Neural cell (in vitro differentiated cells): ENCODE measurements around the gene TMCC2.

Experiments used
- CTCF ChIP-seq: fragments of 450-650 bp; IDR thresholded peaks from 2 replicates; pipeline ENCODE4 v1.5.1; 2014; ENCODE audit warnings: antibody characterized with exemption, mild to moderate bottlenecking, moderate library complexity; ENCODE audit not compliant: poor library complexity, severe bottlenecking
- EZH2 ChIP-seq: fragments of 200-600, 300-800 bp; shearing (Covaris generic), sonication (generic); IDR thresholded peaks from 2 replicates; pipeline ENCODE4 v1.6.1; 2014; ENCODE audit warnings: antibody characterized with exemption, low read length, borderline replicate concordance, mild to moderate bottlenecking; ENCODE audit not compliant: insufficient read depth, poor library complexity, severe bottlenecking
- MXI1 ChIP-seq: fragments of 450-650 bp; conservative IDR thresholded peaks from 2 replicates; pipeline ENCODE4 v1.6.1; 2014; ENCODE audit warnings: antibody characterized with exemption, mild to moderate bottlenecking; ENCODE audit not compliant: poor library complexity, severe bottlenecking
- RAD21 ChIP-seq: fragments of 450-650 bp; conservative IDR thresholded peaks from 2 replicates; pipeline ENCODE4 v1.6.1; 2014; ENCODE audit warnings: antibody characterized with exemption, mild to moderate bottlenecking, moderate library complexity
- TAF1 ChIP-seq: IDR thresholded peaks from 2 replicates; pipeline ENCODE4 v1.6.1; 2012; ENCODE audit warnings: low read depth

GRCh38 chr1:205309741-205310140 lies 82.0 kb downstream of the TMCC2 start:
- TF ChIP-seq CTCF (no peak), RAD21 (no peak), TAF1 (no peak), EZH2 (no peak), MXI1 (no peak)
